GM12891 (cell line): Measurements from ENCODE around the gene CST11.

ENCODE experiments used
- POLR2A ChIP-seq: IDR thresholded peaks from 2 replicates; pipeline ENCODE4 v1.6.1; 2011; ENCODE audit warnings: low read depth, low read length, control low read depth
- POLR2AphosphoS5 ChIP-seq: IDR thresholded peaks from 2 replicates; pipeline ENCODE4 v1.6.1; 2011; ENCODE audit warnings: low read depth, low read length, control low read depth

- TF ChIP-seq POLR2AphosphoS5: no peak
- no peak for TF ChIP-seq POLR2A
Observed at GRCh38 chr20:23448167-23448566, 4.5 kb downstream of the CST11 start.
